WTC11 (cell line): ENCODE measurements around the gene PGPEP1. TPM values are rescaled to one million over a fixed set of nuclear protein-coding genes. Genes with fewer than 3 reads are reported as not detected.

Experiments
- ATAC-seq: fragments of 200-7000 bp; cut with Tn5 transposase; 2 replicates; pipeline ENCODE4 v1.10.0; 2021; ENCODE audit warnings: mild to moderate bottlenecking, moderate library complexity
- CTCF ChIA-PET: fragments of 300-600 bp; sonication (Branson Sonifier 250); formaldehyde crosslinking; loops from one replicate; lab custom pipeline; 2021; ENCODE audit warnings: antibody characterized with exemption; lab: Charles Lee
- POLR2A ChIA-PET: fragments of 350-600 bp; sonication (Branson Sonifier 250); formaldehyde crosslinking; loops from one replicate; lab custom pipeline; 2021; ENCODE audit warnings: antibody characterized with exemption; lab: Charles Lee
- DNase-seq: peaks from one replicate; pipeline ENCODE4 v3.0.0; 2021; ENCODE audit warnings: low spot score
- H3K27ac Mint-ChIP-seq: 2 replicates; pipeline ENCODE4 v1.8.0; 2021; ENCODE audit warnings: mixed read lengths
- H3K27me3 Mint-ChIP-seq: 2 replicates; pipeline ENCODE4 v1.8.0; 2021; ENCODE audit warnings: low read depth, mild to moderate bottlenecking, moderate library complexity, mixed read lengths
- H3K36me3 Mint-ChIP-seq: 2 replicates; pipeline ENCODE4 v1.8.0; 2021; ENCODE audit warnings: mixed read lengths
- H3K4me1 Mint-ChIP-seq: 2 replicates; pipeline ENCODE4 v1.8.0; 2022; ENCODE audit warnings: mixed read lengths
- H3K4me3 Mint-ChIP-seq: 2 replicates; pipeline ENCODE4 v1.8.0; 2021; ENCODE audit warnings: mild to moderate bottlenecking, moderate library complexity, mixed read lengths
- H3K9me3 Mint-ChIP-seq: 2 replicates; pipeline ENCODE4 v1.8.0; 2021; ENCODE audit warnings: mixed read lengths
- E2F1 ChIP-seq: sonication (generic); formaldehyde crosslinking; IDR thresholded peaks from 2 replicates; pipeline ENCODE4 v1.8.0; 2022; ENCODE audit warnings: mild to moderate bottlenecking, missing genetic modification reagents
- ERG ChIP-seq: fragments of 250-450 bp; sonication (Bioruptor Pico); IDR thresholded peaks from 2 replicates; pipeline ENCODE4 v1.8.0; 2021; ENCODE audit warnings: mild to moderate bottlenecking
- FOXK1 ChIP-seq: sonication (generic); formaldehyde crosslinking; IDR thresholded peaks from 2 replicates; pipeline ENCODE4 v1.8.0; 2022; ENCODE audit warnings: mild to moderate bottlenecking, moderate library complexity, missing genetic modification reagents
- FOXP4 ChIP-seq: sonication (generic); formaldehyde crosslinking; IDR thresholded peaks from 2 replicates; pipeline ENCODE4 v1.8.0; 2022; ENCODE audit warnings: mild to moderate bottlenecking, missing genetic modification reagents
- GABPB1 ChIP-seq: sonication (generic); formaldehyde crosslinking; IDR thresholded peaks from 2 replicates; pipeline ENCODE4 v1.8.1; 2023; ENCODE audit warnings: mild to moderate bottlenecking, missing genetic modification reagents
- HMGA2 ChIP-seq: fragments of 250-450 bp; sonication (Bioruptor Pico); IDR thresholded peaks from 2 replicates; pipeline ENCODE4 v1.4.0; 2021; ENCODE audit warnings: mild to moderate bottlenecking, moderate library complexity
- MXD4 ChIP-seq: fragments of 250-450 bp; sonication (Bioruptor Pico); IDR thresholded peaks from 2 replicates; pipeline ENCODE4 v1.8.0; 2021; ENCODE audit warnings: mild to moderate bottlenecking, moderate library complexity, borderline replicate concordance
- MYBL2 ChIP-seq: sonication (generic); formaldehyde crosslinking; IDR thresholded peaks from 2 replicates; pipeline ENCODE4 v1.8.1; 2023; ENCODE audit warnings: mild to moderate bottlenecking, moderate library complexity, missing genetic modification reagents
- NR1H2 ChIP-seq: sonication (generic); formaldehyde crosslinking; IDR thresholded peaks from 2 replicates; pipeline ENCODE4 v1.9.0; 2021; ENCODE audit warnings: mild to moderate bottlenecking, moderate library complexity, missing genetic modification reagents
- NR2C2 ChIP-seq: sonication (generic); formaldehyde crosslinking; IDR thresholded peaks from 2 replicates; pipeline ENCODE4 v1.8.0; 2022; ENCODE audit warnings: mild to moderate bottlenecking, missing genetic modification reagents
- RORB ChIP-seq: fragments of 250-450 bp; sonication (Bioruptor Pico); IDR thresholded peaks from 2 replicates; pipeline ENCODE4 v1.9.0; 2021; ENCODE audit warnings: mild to moderate bottlenecking
- USF1 ChIP-seq: sonication (generic); formaldehyde crosslinking; IDR thresholded peaks from 2 replicates; pipeline ENCODE4 v1.8.0; 2022; ENCODE audit warnings: mild to moderate bottlenecking, missing genetic modification reagents
- USF2 ChIP-seq: sonication (generic); formaldehyde crosslinking; IDR thresholded peaks from 2 replicates; pipeline ENCODE4 v1.8.1; 2023; ENCODE audit warnings: mild to moderate bottlenecking, missing genetic modification reagents, moderate library complexity
- ZMAT4 ChIP-seq: fragments of 250-450 bp; sonication (Bioruptor Pico); IDR thresholded peaks from 2 replicates; pipeline ENCODE4 v1.9.0; 2021; ENCODE audit warnings: mild to moderate bottlenecking
- ZNF121 ChIP-seq: sonication (generic); formaldehyde crosslinking; IDR thresholded peaks from 2 replicates; pipeline ENCODE4 v1.8.0; 2023; ENCODE audit warnings: missing genetic modification reagents
- ZNF425 ChIP-seq: fragments of 250-450 bp; sonication (Bioruptor Pico); conservative IDR thresholded peaks from 2 replicates; pipeline ENCODE4 v1.9.0; 2021; ENCODE audit warnings: mild to moderate bottlenecking
- ZSCAN18 ChIP-seq: fragments of 250-450 bp; sonication (Bioruptor Pico); IDR thresholded peaks from 2 replicates; pipeline ENCODE4 v2.1.2; 2022; ENCODE audit warnings: mild to moderate bottlenecking, moderate library complexity
- total RNA-seq: library from RNA; stranded (reverse); gene quantifications from 3 replicates; pipeline ENCODE4 v1.2.3, GENCODE V29; 2021

PGPEP1 gene
- total RNA-seq, 1 experiment from 2014 or later: 68.1 TPM

- POLR2A ChIA-PET: interaction anchor here (1.3 to 1.7 kb wide), 2 partner anchors 13 to 60 kb away, joined by 4 to 5 read pairs; no protein-coding TSS in a partner anchor
- Mint-ChIP-seq H3K4me1 (peaks cover 45% of the 10 kb centered on the region), H3K27me3 (no peaks in the 10 kb centered on the region), H3K4me3 (peak overlapping the region; percentile 79), H3K27ac (peak overlapping the region; percentile 96), H3K9me3 (no peaks in the 10 kb centered on the region), H3K36me3 (peaks cover 4% of the 10 kb centered on the region; the same call in 1 of the 2 replicates)
- CTCF ChIA-PET: interaction anchor here (0.6 to 3.2 kb wide), 11 partner anchors 13 to 222 kb away, joined by 3 to 61 read pairs (median 5); partner anchors contain the start of genes JUND, LSM4 and SSBP4
- peak; percentile 86 for TF ChIP-seq USF2 (CRISPR knock-in tag)
- peak; percentile 86 for TF ChIP-seq USF1 (CRISPR knock-in tag)
- TF ChIP-seq FOXP4 (CRISPR knock-in tag): peak; percentile 54; the same call in 1 of the 2 replicates
- TF ChIP-seq ZNF425 (CRISPR knock-in tag): no peak
- no peak for TF ChIP-seq ERG (CRISPR knock-in tag)
- TF ChIP-seq FOXK1 (CRISPR knock-in tag): peak; percentile 40; the same call in 1 of the 2 replicates
- TF ChIP-seq RORB (CRISPR knock-in tag): no peak
- ATAC-seq (peak; percentile 6), DNase-seq (peak; percentile 55)
These were observed 831 bp downstream of the PGPEP1 start for GRCh38 chr19:18340990-18341868.

- CTCF ChIA-PET: interaction anchor here (0.6 to 2.5 kb wide), 9 partner anchors 14 to 221 kb away, joined by 3 to 13 read pairs (median 5); partner anchors contain the start of genes JUND and SSBP4
- Mint-ChIP-seq H3K9me3 (no peaks in the 10 kb centered on the region), H3K4me1 (peaks cover 51% of the 10 kb centered on the region), H3K27me3 (no peaks in the 10 kb centered on the region), H3K4me3 (peak overlapping the region; percentile 79), H3K36me3 (peaks cover 7% of the 10 kb centered on the region), H3K27ac (peak overlapping the region; percentile 78)
- ATAC-seq: no peak
- POLR2A ChIA-PET: interaction anchor here (1.1 to 1.7 kb wide), 3 partner anchors 14 to 60 kb away, joined by 3 to 5 read pairs (median 4); no protein-coding TSS in a partner anchor
- DNase-seq: no peak
- TF ChIP-seq E2F1 (CRISPR knock-in tag): no peak
- no peak for TF ChIP-seq MYBL2 (CRISPR knock-in tag)
- no peak for TF ChIP-seq NR2C2
- TF ChIP-seq NR1H2 (CRISPR knock-in tag): no peak
- no peak for TF ChIP-seq GABPB1 (CRISPR knock-in tag)
- no peak for TF ChIP-seq ZNF121 (CRISPR knock-in tag)
- no peak for TF ChIP-seq ZMAT4 (CRISPR knock-in tag)
- TF ChIP-seq MXD4 (CRISPR knock-in tag): no peak
- no peak for TF ChIP-seq ZSCAN18 (CRISPR knock-in tag)
- TF ChIP-seq HMGA2 (CRISPR knock-in tag): no peak
These were observed 1.8 kb downstream of the PGPEP1 start for GRCh38 chr19:18342090-18342632.
